GM18511 (cell line): ENCODE measurements around the gene PGK1.
"Not testable (repeated sequence)": the region's sequence is repeated elsewhere in the genome, so short reads cannot be mapped to it uniquely, and the experiment has no call there.

Experiments used
- ATAC-seq: cut with Tn5 transposase; IDR thresholded peaks from one replicate; pipeline ENCODE4 v1.9.1; 2021; ENCODE audit warnings: mild to moderate bottlenecking, moderate library complexity; ENCODE audit not compliant: unreplicated experiment

PGK1 gene

DNA sequence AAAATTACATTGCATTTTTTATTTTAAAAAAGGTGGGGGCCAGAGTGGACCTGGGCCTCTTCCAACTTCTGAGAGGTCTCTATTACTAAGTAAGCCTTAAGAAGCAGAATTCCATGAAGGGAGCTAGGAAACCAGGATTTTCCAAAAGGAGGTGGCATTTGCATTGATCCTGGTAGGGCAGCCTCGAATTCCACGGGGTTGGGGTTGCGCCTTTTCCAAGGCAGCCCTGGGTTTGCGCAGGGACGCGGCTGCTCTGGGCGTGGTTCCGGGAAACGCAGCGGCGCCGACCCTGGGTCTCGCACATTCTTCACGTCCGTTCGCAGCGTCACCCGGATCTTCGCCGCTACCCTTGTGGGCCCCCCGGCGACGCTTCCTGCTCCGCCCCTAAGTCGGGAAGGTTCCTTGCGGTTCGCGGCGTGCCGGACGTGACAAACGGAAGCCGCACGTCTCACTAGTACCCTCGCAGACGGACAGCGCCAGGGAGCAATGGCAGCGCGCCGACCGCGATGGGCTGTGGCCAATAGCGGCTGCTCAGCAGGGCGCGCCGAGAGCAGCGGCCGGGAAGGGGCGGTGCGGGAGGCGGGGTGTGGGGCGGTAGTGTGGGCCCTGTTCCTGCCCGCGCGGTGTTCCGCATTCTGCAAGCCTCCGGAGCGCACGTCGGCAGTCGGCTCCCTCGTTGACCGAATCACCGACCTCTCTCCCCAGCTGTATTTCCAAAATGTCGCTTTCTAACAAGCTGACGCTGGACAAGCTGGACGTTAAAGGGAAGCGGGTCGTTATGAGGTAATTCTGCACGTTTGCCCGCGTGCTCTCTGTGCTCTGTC is at the start of gene PGK1:
PGK1 (plus strand) TSS at position 626 of the 824 bp plus-strand sequence; CDS start at position 719, 93 bp downstream.
- peak; percentile 94 for ATAC-seq

GRCh38 chrX:78063687-78064086 is 40.4 kb upstream of the PGK1 start:
- no peak for ATAC-seq

DNA sequence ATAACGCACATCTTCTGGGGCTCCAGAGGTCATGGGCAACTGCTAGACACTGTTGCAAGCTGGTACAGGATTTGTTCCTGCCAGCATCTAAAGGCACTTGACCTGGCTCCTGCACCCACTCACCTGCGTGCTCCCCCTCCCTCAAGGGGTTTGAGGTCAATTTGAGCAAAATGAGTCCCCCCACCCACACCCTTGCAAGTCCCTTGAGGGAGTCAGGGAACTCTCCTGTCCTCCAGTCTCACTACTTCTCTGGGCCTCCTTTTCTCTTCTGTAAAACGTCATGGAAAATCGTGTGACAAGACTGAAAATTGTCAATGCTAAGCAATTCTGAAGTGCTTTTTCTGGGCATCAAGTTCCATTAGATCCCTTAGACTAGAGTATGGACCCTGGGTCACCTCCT is 39.9 kb upstream of the PGK1 start:
- ATAC-seq: no peak

GRCh38 chrX:78064698-78065601 is 39.1 kb upstream of the PGK1 start:
- peak; percentile 78 for ATAC-seq

- no peak for ATAC-seq
Measured at GRCh38 chrX:78066110-78066509, 37.9 kb upstream of the PGK1 start.

DNA sequence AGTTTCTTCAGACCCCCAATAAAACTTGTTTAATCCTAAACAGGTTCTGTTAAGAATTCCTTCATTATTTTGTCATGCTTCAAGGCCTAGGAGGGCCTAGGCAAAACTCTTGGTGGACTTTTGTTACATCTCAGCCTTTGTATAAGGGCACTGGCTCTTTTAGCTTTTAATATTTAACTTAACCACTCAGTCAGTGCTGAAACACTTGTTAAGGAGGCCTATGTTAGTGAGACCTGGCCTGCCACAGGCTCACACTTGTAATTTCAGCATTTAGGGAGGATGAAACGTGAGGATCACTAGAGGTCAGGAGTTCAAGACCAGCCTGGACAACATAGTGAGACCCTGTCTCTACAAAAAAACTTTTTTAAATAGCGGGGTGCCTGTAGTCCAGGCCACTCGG is 32.7 kb upstream of the PGK1 start:
- no peak for ATAC-seq

DNA sequence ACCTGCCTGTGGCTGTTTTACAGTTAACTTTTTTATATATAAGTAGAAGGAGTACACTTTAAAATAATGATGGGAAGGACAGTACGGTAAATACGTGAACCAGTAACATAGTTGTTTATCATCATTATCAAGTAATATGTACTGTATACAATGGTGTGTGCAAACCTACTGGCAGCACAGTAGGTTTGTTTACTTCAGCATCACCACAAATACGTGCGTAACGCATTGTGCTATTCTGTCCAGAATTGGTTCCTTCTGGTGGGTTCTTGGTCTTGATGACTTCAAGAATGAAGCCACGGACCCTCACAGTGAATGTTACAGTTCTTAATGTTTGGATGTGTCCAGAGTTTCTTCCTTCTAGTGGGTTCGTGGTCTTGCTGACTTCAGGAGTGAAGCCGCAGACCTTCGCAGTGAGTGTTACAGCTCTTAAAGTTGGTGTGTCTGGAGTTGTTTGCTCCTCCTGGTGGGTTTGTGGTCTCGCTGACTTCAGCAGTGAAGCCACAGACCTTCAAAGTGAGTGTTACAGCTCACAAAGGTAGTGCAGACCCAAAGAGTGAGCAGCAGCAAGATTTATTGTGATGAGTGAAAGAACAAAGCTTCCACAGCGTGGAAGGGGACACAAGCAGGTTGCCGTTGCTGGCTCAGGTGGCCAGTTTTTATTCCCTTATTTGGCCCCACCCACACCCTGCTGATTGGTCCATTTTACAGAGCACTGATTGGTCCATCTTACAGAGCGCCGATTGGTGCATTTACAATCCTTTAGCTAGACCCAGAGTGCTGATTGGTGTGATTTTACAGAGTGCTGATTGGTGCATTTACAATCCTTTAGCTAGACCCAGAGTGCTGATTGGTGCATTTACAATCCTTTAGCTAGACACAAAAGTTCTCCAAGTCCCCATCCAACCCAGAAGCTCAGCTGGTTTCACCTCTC is 30.6 kb upstream of the PGK1 start:
- ATAC-seq: not testable (repeated sequence)

- peak; percentile 53 for ATAC-seq
Measured at GRCh38 chrX:78074088-78074487, 30.0 kb upstream of the PGK1 start.

- no peak for ATAC-seq
Measured at GRCh38 chrX:78075787-78076389, 28.2 kb upstream of the PGK1 start.

DNA sequence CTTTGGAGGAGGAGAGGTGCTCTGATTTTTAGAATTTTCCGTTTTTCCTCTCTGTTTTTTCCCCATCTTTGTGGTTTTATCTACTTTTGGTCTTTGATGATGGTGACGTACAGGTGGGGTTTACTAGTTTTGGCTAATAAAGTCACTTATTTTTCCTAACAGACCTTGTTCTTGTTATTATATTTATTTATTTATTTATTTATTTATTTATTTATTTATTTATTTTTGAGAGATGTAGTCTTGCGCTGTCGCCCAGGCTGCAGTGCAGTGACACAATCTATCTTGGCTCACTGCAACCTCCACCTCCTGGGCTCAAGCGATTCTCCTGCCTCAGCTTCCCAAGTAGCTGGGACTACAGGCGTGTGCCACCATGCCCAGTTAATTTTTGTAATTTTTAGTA is 22.6 kb upstream of the PGK1 start:
- not testable (repeated sequence) for ATAC-seq

DNA sequence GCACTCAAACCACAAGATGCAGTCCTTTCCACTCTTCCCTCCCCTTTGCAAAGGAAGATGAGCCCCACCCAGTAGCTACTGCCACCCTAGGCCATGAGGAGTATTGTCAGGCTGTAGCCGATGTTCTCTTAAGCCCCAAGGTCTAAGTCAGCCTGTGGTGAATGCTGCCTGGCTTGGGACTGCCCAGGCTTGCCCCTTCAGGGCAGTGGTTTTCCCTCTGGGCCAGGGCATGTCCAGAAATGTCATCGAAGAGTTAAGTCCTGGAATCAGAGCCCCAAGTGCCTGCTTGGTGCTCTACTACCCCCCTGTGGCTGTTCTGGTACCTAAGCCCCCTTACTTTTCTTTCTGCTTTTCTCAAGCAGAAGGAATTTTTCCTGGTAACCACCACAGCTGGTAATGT is 11.8 kb upstream of the PGK1 start:
- peak; percentile 94 for ATAC-seq

DNA sequence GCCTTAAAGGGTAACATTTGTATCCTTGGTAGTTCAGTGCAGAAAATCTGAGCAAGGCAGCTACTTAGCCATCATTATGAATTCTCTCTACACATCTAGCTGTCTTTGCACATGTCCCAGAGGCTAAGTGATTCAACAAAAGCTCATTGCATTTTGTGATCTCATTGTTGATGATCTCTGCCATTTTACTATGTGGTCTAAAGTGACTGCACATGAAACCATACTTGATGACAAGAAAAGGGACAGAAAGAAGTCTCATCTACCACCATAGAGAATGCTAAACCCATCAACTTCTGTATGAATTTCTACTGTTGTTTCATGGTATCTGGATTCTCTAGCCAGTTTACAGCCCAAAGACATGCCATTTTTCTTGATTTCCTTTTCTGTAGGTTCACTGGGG is 5.9 kb upstream of the PGK1 start:
- no peak for ATAC-seq

- ATAC-seq: no peak
Measured at GRCh38 chrX:78102091-78102490, 2.0 kb upstream of the PGK1 start.

DNA sequence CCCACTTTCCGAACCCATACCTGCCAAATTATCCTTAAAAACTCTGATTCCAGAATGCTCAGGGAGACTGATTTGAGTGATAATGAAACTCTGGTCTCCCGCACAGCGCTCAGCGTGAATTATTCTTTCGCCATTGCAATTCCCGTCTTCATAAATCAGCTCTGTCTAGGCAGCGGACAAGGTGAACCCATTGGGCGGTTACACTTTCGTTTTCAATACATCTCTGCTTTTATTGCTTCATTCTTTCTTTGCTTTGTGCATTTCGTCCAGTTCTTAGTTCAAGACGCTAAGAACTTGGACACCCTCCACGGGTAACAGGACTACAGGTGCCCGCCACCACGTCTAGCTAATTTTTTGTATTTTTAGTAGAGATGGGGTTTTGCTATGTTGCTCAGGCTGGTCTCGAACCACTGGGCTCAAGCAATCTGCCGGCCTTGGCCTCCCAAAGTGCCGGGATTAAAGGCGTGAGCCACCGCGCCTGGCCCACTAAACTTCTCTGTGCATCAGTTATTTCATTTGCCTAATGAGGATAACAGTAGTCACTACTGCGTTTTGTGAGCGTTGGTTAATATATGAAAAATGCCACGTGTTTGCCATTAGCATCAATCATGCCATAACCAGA is 936 bp upstream of the PGK1 start:
- ATAC-seq: no peak

DNA sequence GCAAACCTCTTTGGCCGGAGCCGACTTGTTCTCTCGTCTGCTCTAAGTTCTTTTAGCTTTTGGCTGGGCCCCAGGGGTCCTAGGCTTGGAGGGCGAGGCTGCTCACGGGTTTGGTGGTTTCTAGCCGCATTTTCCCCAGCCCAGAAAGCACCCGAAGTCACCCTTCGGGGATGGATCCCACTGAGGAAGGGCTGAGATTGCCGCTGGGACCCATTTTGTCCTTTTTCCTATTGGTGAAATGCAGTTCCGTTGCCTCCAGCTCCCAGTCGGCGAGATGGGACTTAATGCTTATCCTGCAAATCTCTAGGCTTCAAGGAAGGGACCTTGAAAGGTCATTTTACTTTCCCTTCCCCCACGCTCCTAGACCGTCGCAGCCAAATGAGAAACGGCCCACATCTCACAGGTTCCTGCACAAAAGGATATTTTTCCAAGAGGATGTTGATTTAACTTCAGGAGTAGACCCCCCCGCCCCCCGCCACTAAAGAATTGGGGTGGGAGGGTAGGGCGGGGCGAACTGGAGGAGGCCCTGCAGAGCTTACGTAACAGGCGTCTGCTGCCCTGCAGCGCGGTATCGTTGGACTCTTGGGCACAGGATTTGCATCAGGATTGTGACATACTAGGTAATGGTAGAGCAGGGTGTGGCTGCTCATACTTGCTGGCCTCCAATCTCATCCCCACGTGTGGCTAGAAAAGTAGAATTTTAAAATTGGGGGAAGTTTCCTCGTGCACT is 564 bp downstream of the PGK1 start:
- ATAC-seq: peak; percentile 27

DNA sequence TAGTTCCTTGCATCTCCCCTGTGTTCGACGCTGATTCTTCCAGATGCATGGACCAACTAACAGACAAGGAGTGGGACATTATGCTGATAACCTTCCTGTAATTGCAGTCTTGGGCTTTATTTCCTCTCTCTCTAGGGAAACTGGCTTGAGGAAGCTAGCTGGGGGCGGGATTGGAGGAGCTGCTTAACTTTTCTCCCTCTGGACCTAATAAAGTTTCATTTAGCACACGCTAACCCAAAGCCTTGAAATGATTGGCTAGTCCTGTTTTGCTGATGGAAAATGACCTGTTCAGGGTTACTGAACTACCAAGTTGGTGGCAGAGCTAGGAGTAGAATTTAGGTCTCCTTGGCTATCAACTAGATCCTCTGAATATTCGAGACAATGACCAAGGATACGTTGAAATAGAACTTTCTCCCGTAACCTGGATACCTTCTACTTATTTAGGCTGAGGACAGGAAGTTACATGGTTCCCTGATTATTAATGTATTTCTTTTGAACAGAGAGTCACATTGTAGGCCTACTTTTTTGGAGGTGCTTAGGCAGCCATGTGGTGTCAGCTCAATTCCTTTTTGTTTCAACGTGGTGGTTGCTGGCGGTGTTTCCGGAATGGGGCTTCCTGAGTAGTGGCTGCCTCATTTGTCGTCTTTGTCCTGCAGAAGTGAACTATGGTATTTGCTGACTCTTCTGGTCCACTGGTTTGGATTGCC is 2.0 kb downstream of the PGK1 start:
- no peak for ATAC-seq

DNA sequence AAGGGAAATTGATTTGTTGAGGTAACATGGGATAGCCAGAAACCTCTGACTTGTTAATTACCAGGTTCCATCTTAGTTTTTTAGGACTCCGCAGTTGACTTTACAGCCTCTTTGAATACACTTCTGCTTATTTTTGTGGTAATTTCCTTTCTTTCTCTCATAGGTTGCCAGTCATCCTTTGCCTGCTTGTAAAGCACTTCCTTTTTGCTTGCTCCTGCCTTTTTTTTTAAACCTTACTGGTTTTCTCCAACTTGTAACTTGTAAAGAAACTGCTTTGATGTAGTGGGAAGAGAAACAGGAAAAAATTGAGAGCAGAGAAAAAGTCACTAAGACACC is 2.6 kb downstream of the PGK1 start:
- no peak for ATAC-seq

DNA sequence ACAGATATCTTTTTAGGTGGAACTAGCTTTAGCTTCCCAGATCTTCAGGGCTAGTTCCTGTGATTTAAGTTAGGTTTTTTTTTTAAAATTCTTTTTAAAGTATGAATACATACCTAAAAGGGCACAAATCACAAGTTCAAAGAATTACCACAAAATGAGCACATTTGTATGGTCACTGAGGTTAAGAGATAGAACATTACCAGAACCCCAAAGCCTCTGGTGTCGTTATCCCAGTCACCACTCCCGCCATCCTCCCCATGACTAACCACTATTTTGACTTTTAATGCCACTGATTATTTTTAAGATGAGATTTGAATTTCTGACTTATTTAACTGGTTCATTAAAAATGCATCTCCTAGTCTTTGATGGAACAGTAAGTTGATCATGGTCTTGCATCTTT is 5.4 kb downstream of the PGK1 start:
- no peak for ATAC-seq
